HepG2 (cell line): Measurements from ENCODE around the gene ASXL1. TPM values are rescaled to one million over a fixed set of nuclear protein-coding genes. Genes with fewer than 3 reads are reported as not detected.

Experiments used
- ADNP ChIP-seq: sonication (generic); formaldehyde crosslinking; IDR thresholded peaks from 2 replicates; pipeline ENCODE4 v1.4.0; 2020; ENCODE audit warnings: missing genetic modification reagents
- BHLHE40 ChIP-seq: IDR thresholded peaks from 2 replicates; pipeline ENCODE4 v1.6.1; 2011; ENCODE audit warnings: low read length, improper control_type of control experiment
- ERF ChIP-seq: IDR thresholded peaks from 2 replicates; pipeline ENCODE4 v1.6.1; 2018; ENCODE audit warnings: missing biosample characterization, missing genetic modification reagents
- GATA4 ChIP-seq: sonication (generic); IDR thresholded peaks from 2 replicates; pipeline ENCODE4 v1.6.1; 2016; ENCODE audit warnings: antibody characterized with exemption, low read depth, borderline replicate concordance
- HMGXB3 ChIP-seq: sonication (generic); formaldehyde crosslinking; IDR thresholded peaks from 2 replicates; pipeline ENCODE4 v1.4.0; 2020; ENCODE audit warnings: missing genetic modification reagents, borderline replicate concordance
- KAT2B ChIP-seq: fragments of 150-350 bp; IDR thresholded peaks from 2 replicates; pipeline ENCODE4 v1.6.1; 2014; ENCODE audit warnings: low read depth, low read length, borderline replicate concordance
- KMT2A ChIP-seq: sonication (generic); formaldehyde crosslinking; IDR thresholded peaks from 2 replicates; pipeline ENCODE4 v1.4.0; 2020; ENCODE audit warnings: missing genetic modification reagents
- NBN ChIP-seq: fragments of 450-650 bp; conservative IDR thresholded peaks from 2 replicates; pipeline ENCODE4 v1.6.1; 2017
- RORA ChIP-seq: sonication (generic); formaldehyde crosslinking; IDR thresholded peaks from 2 replicates; pipeline ENCODE4 v1.5.0; 2020; ENCODE audit warnings: mild to moderate bottlenecking, missing genetic modification reagents, moderate library complexity
- SAFB2 ChIP-seq: sonication (generic); formaldehyde crosslinking; IDR thresholded peaks from 2 replicates; pipeline ENCODE4 v1.5.1; 2020; ENCODE audit warnings: missing genetic modification reagents, low read depth, mild to moderate bottlenecking, borderline replicate concordance
- SALL2 ChIP-seq: sonication (generic); formaldehyde crosslinking; IDR thresholded peaks from 2 replicates; pipeline ENCODE4 v1.8.1; 2023; ENCODE audit warnings: mild to moderate bottlenecking, missing genetic modification reagents, inconsistent platforms
- SMYD3 ChIP-seq: sonication (generic); formaldehyde crosslinking; IDR thresholded peaks from 2 replicates; pipeline ENCODE4 v1.8.1; 2023; ENCODE audit warnings: mild to moderate bottlenecking, missing genetic modification reagents
- SP140L ChIP-seq: sonication (generic); formaldehyde crosslinking; IDR thresholded peaks from 2 replicates; pipeline ENCODE4 v1.4.0; 2020; ENCODE audit warnings: missing genetic modification reagents, borderline replicate concordance
- TARDBP ChIP-seq: sonication (generic); formaldehyde crosslinking; IDR thresholded peaks from 2 replicates; pipeline ENCODE4 v1.8.0; 2022; ENCODE audit warnings: mild to moderate bottlenecking, missing genetic modification reagents
- TBX2 ChIP-seq: sonication (generic); formaldehyde crosslinking; IDR thresholded peaks from 2 replicates; pipeline ENCODE4 v1.5.0; 2020; ENCODE audit warnings: missing genetic modification reagents, mild to moderate bottlenecking, borderline replicate concordance
- ZBTB39 ChIP-seq: sonication (generic); formaldehyde crosslinking; IDR thresholded peaks from 2 replicates; pipeline ENCODE4 v1.5.0; 2020; ENCODE audit warnings: missing genetic modification reagents
- ZNF180 ChIP-seq: sonication (generic); formaldehyde crosslinking; IDR thresholded peaks from 2 replicates; pipeline ENCODE4 v1.4.0; 2020; ENCODE audit warnings: low read depth, missing genetic modification reagents, borderline replicate concordance
- ZNF264 ChIP-seq: sonication (generic); formaldehyde crosslinking; IDR thresholded peaks from 2 replicates; pipeline ENCODE4 v1.4.0; 2020; ENCODE audit warnings: missing genetic modification reagents
- ZNF414 ChIP-seq: sonication (generic); formaldehyde crosslinking; IDR thresholded peaks from 2 replicates; pipeline ENCODE4 v1.5.0; 2020; ENCODE audit warnings: missing genetic modification reagents
- ZNF451 ChIP-seq: sonication (generic); formaldehyde crosslinking; IDR thresholded peaks from 2 replicates; pipeline ENCODE4 v1.5.0; 2020; ENCODE audit warnings: mild to moderate bottlenecking, missing genetic modification reagents
- ZNF552 ChIP-seq: sonication (generic); formaldehyde crosslinking; IDR thresholded peaks from 2 replicates; pipeline ENCODE4 v1.9.0; 2022; ENCODE audit warnings: missing genetic modification reagents, mild to moderate bottlenecking, borderline replicate concordance
- ZNF678 ChIP-seq: sonication (generic); formaldehyde crosslinking; IDR thresholded peaks from 2 replicates; pipeline ENCODE4 v1.4.0; 2020; ENCODE audit warnings: mild to moderate bottlenecking, missing genetic modification reagents
- ZNF761 ChIP-seq: sonication (generic); formaldehyde crosslinking; conservative IDR thresholded peaks from 2 replicates; pipeline ENCODE4 v1.4.0; 2020; ENCODE audit warnings: mild to moderate bottlenecking, missing genetic modification reagents
- polyA plus RNA-seq, 8 experiments: library from polyadenylated mRNA; depleted of rRNA in 3 of 8; stranded (reverse) in 7 of 8; unstranded in 1 of 8; fragments of >200 nt; fragmentation: Illumina TruSeq in 4 of 8; extraction: Trizol in 4 of 8; gene quantifications; 2 replicates each; pipeline versions ENCODE4 v1.2.1 to v1.2.3, GENCODE V29; 2011 to 2016; ENCODE audit warnings: low read depth in 4 of 8, missing spikeins in 1 of 8, mixed read lengths in 1 of 8; ENCODE audit not compliant: insufficient read depth in 1 of 8
- total RNA-seq, 5 experiments: library from RNA; depleted of rRNA; stranded (reverse); fragments of >200 nt; fragmentation: Illumina TruSeq; extraction: Trizol; gene quantifications; 2 replicates each; pipeline ENCODE4 v1.2.3, GENCODE V29; 2016; ENCODE audit warnings: low read depth in 1 of 5
- TF ChIP-seq, protein P1 (sequence below): IDR thresholded peaks from 2 replicates; pipeline ENCODE4 v1.6.1; 2012; ENCODE audit warnings: inconsistent platforms

ASXL1 gene
- total and polyA plus RNA-seq, 2 of the 13 experiments (the other 11 are each of a cell fraction or from before 2014, with no cell fraction given) = 62.1 to 74.8 TPM

GRCh38 chr20:32358883-32359632 is 927 bp downstream of the ASXL1 start (continued):
- TF ChIP-seq GATA4 (no peak), ZNF264 (CRISPR knock-in tag) (0 out of 2 replicates have a peak, but pooled peaks have one; percentile 15), ERF (CRISPR knock-in tag) (peak; percentile 69), ZNF552 (CRISPR knock-in tag) (peak; percentile 83; the same call in 1 of the 2 replicates), BHLHE40 (0 out of 2 replicates have a peak, but pooled peaks have one; percentile 5), SAFB2 (CRISPR knock-in tag) (no peak; the same call in 1 of the 2 replicates), KMT2A (CRISPR knock-in tag) (peak; percentile 89), ADNP (CRISPR knock-in tag) (no peak), TBX2 (CRISPR knock-in tag) (peak; percentile 78), TARDBP (0 out of 2 replicates have a peak, but pooled peaks have one; percentile 43), ZNF180 (peak; percentile 4; the same call in 1 of the 2 replicates), NBN (no peak), ZNF451 (CRISPR knock-in tag) (peak; percentile 89), SP140L (no peak), ZNF761 (CRISPR knock-in tag) (0 out of 2 replicates have a peak, but pooled peaks have one; percentile 48), HMGXB3 (CRISPR knock-in tag) (peak; percentile 17; the same call in 1 of the 2 replicates), RORA (CRISPR knock-in tag) (no peak), ZNF414 (CRISPR knock-in tag) (peak; percentile 78), KAT2B (no peak), ZBTB39 (CRISPR knock-in tag) (no peak; the same call in 1 of the 2 replicates), SALL2 (CRISPR knock-in tag) (peak; percentile 93), ZNF678 (no peak; the same call in 1 of the 2 replicates), SMYD3 (CRISPR knock-in tag) (no peak)
- TF ChIP-seq, protein P1, sequence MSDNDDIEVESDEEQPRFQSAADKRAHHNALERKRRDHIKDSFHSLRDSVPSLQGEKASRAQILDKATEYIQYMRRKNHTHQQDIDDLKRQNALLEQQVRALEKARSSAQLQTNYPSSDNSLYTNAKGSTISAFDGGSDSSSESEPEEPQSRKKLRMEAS = no peak
